GM21528 (cell line): Measurements from ENCODE around the gene TIMP2.
"Not testable (repeated sequence)": the region's sequence is repeated elsewhere in the genome, so short reads cannot be mapped to it uniquely, and the experiment has no call there.

ENCODE experiments used
- ATAC-seq: cut with Tn5 transposase; IDR thresholded peaks from one replicate; pipeline ENCODE4 v1.9.1; 2021; ENCODE audit warnings: mild to moderate bottlenecking, moderate library complexity; ENCODE audit not compliant: unreplicated experiment, low FRiP score

The TIMP2 gene

GRCh38 chr17:78892062-78892456 is 33.1 kb downstream of the TIMP2 start:
- no peak for ATAC-seq

- no peak for ATAC-seq
Measured at GRCh38 chr17:78891406-78892061, 33.7 kb downstream of the TIMP2 start.

- no peak for ATAC-seq
Measured at GRCh38 chr17:78890498-78890897, 34.7 kb downstream of the TIMP2 start.

GRCh38 chr17:78890096-78890495 is 35.1 kb downstream of the TIMP2 start:
- not testable (repeated sequence) for ATAC-seq

- ATAC-seq: no peak
Measured at GRCh38 chr17:78889531-78889930, 35.7 kb downstream of the TIMP2 start.

DNA sequence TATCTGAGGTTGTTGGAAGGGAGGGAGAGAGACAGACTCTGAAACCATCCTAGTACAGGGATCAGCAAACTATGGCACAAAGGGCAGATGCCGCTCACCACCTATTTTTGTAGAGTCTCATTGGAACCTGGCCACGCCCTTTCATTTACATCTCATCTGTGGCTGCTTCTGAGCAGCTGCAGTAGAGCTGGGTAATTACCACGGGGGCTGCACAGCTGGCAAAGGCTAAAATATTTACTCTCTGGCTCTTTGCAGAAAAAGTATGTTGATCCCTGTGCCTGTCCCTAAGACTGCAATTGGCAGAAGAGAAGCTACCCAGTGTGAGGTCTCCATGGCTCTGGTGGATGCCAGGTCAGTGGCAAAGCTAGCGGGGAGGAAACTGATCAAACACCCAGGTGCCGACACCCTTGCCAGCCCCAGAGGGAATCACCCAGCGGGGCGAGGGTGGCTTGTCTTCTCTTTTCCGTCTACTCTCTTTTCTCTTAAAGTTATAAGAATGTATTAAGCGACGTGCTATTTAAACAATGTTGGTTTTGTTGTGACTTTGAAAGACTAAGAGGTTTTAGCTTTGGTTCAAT is 36.2 kb downstream of the TIMP2 start:
- ATAC-seq: no peak

DNA sequence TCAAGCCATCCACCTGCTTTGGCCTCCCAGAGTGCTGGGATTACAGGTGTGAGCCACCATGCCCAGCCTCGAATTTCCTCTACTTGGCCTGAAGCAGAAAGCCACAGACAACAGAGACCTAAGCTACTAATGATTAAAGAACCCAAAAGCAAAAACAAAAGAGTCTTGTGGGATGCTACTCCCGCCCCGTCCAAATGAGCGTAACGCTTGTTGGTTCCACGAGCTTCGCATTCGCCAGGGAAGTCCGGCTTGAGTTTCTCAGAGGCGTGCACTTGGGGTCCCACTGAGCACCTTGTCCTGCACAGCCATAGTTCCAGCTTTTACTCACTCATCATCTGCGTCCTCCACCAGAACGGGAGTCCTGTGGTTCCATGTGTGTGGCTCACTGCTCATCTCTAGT is 38.2 kb downstream of the TIMP2 start:
- no peak for ATAC-seq

- no peak for ATAC-seq
Measured at GRCh38 chr17:78885956-78886355, 39.2 kb downstream of the TIMP2 start.

GRCh38 chr17:78884876-78885667 is 40.1 kb downstream of the TIMP2 start:
- no peak for ATAC-seq

DNA sequence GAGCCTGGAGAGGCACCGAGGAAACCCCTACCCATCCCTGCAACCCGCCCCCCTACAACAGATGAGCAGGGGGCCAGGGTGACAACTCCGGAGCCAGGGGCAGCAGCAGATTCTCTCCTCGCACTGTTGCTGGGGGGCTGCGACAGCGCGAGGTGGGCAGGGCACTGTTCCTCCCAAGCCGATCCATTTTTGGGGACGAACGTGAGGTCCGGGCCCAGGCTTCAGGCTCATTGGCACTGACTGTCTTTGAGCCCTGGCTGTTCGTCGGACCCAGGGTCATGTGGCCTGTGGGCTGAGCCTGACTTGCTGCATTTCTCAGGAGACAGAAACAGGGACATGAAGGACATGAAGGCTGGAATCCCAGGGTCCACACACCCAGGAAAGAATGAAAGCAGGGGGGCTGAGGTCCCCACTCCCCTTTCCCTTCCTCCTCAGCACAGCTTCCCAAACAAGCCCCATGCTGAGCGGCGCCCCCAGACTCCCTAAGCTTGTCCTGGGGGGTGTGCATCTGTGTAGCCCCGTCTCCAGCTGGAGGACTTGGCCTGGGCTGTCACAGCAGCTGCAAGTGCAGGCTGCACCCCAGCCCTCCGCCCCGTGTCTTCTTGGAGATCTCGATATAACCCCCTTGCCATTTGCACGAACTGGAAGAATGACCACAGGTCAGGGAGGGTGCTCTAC is 40.9 kb downstream of the TIMP2 start:
- ATAC-seq: no peak

DNA sequence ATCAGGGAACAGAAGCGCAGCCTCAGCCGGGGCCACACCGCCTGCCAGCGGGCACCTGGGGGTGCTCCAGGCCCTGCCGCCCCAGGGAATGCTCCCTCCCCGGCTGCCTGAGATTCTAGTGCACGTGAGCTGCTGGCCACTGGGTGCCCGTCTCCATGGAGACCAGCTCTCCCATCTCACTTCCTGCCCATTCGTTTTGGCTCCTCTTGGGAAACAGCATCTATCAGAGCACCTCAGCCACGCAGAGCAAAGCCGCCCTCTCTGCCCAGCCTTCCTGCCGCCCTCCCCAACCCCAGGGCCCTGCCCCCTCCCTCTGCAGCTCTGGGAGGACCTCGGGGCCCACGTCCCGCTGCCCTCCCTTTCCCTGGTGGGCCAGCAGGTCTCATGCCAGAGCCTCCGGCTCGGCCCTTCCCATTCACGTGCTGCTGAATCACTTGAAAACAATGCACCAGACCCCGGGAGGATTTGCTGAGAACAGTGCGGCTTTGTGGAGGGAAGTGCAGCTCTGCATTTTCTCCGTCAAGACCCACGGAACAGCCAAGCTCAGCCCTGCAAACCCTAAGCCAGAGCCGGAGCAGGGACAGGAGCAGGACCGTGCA is 41.6 kb downstream of the TIMP2 start:
- ATAC-seq: no peak

GRCh38 chr17:78883089-78883532 is 42.1 kb downstream of the TIMP2 start:
- no peak for ATAC-seq

- ATAC-seq: no peak
Measured at GRCh38 chr17:78882540-78883088, 42.6 kb downstream of the TIMP2 start.

GRCh38 chr17:78879635-78880186 is 45.5 kb downstream of the TIMP2 start:
- ATAC-seq: no peak

DNA sequence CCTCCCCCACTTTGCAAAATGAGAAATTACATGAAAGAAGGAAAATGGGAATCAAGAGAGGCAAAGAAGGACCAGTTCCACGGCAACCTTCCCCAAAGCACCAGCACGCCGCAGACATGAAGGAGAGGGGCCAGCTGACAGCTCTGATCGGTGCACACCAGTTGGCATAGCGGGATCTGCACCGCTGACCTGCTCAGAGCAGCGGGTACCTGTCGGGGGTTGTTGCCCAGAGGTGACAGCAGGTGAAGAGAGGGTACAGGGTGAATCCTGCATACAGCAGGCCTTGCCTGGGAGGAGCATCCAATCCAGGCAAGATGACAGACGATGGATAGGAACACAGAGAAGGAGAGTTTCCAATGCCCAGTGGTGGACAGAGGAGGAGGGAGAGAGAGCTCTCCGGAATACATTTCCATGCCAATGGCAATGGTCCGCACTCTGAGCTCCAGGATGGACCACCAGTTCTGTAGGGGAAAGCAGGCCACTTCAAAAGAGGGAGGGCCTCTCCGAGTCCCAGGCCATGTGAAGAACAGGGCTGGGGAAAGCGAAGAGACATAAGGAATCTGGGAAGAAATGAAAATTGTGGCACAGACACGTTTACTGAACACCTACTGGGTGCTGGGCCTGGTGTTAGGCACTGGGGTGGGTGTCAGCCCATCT is 46.2 kb downstream of the TIMP2 start:
- no peak for ATAC-seq

- ATAC-seq: no peak
Measured at GRCh38 chr17:78878261-78878660, 46.9 kb downstream of the TIMP2 start.

- not testable (repeated sequence) for ATAC-seq
Measured at GRCh38 chr17:78876954-78877517, 48.2 kb downstream of the TIMP2 start.

DNA sequence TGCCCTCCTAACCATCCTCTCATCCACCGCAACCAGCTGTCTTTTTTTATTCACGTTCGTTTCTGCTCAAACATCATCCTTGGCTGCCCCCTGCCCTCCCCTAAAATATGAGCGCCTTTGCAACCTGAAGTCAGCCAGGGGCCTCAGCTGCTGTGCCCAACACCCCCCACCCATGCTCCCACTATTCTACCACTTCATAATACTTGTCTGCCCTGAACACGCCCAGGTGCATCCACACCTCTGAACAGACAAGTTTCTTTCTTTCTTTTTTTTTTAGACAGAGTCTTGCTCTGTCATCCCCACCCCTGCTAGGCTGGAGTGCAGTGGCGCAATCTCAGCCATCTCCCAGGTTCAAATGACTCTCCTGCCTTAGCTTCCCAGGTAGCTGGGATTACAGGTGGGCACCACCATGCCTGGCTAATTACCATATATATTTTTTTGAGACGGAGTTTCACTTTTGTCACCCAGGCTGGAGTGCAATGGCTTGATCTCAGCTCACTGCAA is 49.0 kb downstream of the TIMP2 start:
- no peak for ATAC-seq
